WTC11 (cell line): ENCODE measurements around the gene PTPRK.

Source experiments
- ARID4B ChIP-seq: sonication (generic); formaldehyde crosslinking; IDR thresholded peaks from 2 replicates; pipeline ENCODE4 v1.8.0; 2023; ENCODE audit warnings: missing genetic modification reagents, mild to moderate bottlenecking, borderline replicate concordance
- CTCF ChIP-seq: fragments of 200-600 bp; IDR thresholded peaks from 2 replicates; pipeline ENCODE4 v1.8.0; 2022; ENCODE audit warnings: antibody characterized with exemption
- FOXJ3 ChIP-seq: sonication (generic); formaldehyde crosslinking; IDR thresholded peaks from 2 replicates; pipeline ENCODE4 v1.9.0; 2021; ENCODE audit warnings: missing genetic modification reagents, mild to moderate bottlenecking, borderline replicate concordance
- HMGXB4 ChIP-seq: sonication (generic); formaldehyde crosslinking; IDR thresholded peaks from 2 replicates; pipeline ENCODE4 v1.8.1; 2023; ENCODE audit warnings: mild to moderate bottlenecking, moderate library complexity, missing genetic modification reagents
- PRDM15 ChIP-seq: sonication (generic); formaldehyde crosslinking; IDR thresholded peaks from 2 replicates; pipeline ENCODE4 v1.8.0; 2022; ENCODE audit warnings: missing genetic modification reagents
- RELA ChIP-seq: sonication (generic); formaldehyde crosslinking; IDR thresholded peaks from 2 replicates; pipeline ENCODE4 v1.8.1; 2022; ENCODE audit warnings: missing genetic modification reagents, mild to moderate bottlenecking, borderline replicate concordance
- SP1 ChIP-seq: sonication (generic); formaldehyde crosslinking; conservative IDR thresholded peaks from 2 replicates; pipeline ENCODE4 v1.8.1; 2022; ENCODE audit warnings: missing genetic modification reagents
- STAT6 ChIP-seq: sonication (generic); formaldehyde crosslinking; conservative IDR thresholded peaks from 2 replicates; pipeline ENCODE4 v1.8.1; 2023; ENCODE audit warnings: mild to moderate bottlenecking, low read depth, missing genetic modification reagents, moderate library complexity
- TEAD1 ChIP-seq: sonication (generic); formaldehyde crosslinking; IDR thresholded peaks from 2 replicates; pipeline ENCODE4 v1.8.0; 2022; ENCODE audit warnings: mild to moderate bottlenecking, missing genetic modification reagents
- TP53 ChIP-seq: sonication (generic); formaldehyde crosslinking; IDR thresholded peaks from 2 replicates; pipeline ENCODE4 v1.8.1; 2023; ENCODE audit warnings: mild to moderate bottlenecking, missing genetic modification reagents
- ZNF396 ChIP-seq: fragments of 250-450 bp; sonication (Bioruptor Pico); IDR thresholded peaks from 2 replicates; pipeline ENCODE4 v1.8.0; 2021; ENCODE audit warnings: mild to moderate bottlenecking, moderate library complexity, borderline replicate concordance

- TF ChIP-seq ARID4B (CRISPR knock-in tag) (no peak), HMGXB4 (CRISPR knock-in tag) (no peak), CTCF (no peak), STAT6 (CRISPR knock-in tag) (no peak), SP1 (CRISPR knock-in tag) (no peak), RELA (CRISPR knock-in tag) (no peak), TEAD1 (CRISPR knock-in tag) (no peak), FOXJ3 (CRISPR knock-in tag) (no peak), ZNF396 (CRISPR knock-in tag) (no peak), PRDM15 (CRISPR knock-in tag) (no peak), TP53 (CRISPR knock-in tag) (no peak)
These were observed 352.2 kb downstream of the PTPRK start for GRCh38 chr6:128168244-128168643.
